ENCODE data around the gene MRPL19. TPM values are rescaled to one million over a fixed set of nuclear protein-coding genes. Genes with fewer than 3 reads are reported as not detected.

Gene MRPL19
- total RNA-seq, 1 experiment from 2014 or later: 119 TPM

DNA sequence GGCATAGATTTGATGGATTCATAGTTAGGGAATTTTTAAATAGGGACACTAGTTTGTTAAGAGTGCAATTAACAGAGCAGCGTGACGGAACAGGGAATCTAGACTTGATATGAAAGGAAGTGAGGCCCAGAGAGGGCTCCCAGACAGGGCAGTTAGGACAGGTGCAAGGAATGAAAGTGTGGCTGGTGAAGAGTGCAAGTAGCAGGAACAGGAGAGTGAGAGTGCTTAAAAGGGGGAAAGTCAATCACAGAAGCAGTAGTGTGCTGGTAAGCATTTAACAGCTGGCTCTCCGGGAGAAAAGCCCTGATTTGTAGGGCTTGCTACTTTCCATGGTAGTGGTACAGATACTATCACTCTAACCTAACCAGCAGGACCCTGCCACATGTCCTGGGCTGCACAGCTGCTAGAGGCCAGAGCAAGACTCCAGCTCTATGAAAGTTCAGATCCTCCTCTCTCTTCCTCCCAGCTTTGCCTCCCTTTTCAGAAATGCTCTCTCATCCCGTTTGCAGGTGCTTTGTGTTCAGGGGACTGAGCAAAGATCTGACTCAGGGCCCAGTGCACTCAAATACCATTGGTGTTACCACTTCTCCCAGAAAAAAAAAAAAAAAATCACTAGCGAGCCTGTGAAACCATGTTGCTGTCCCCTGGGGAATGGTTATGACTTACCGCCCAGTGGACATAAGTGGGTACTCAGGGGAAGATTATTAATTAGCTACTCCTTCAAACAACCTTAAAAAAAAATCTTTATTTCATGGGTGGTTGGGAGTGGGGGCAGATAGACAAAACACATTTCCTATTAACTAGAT lies 82.2 kb downstream of the MRPL19 start:
- DNase-seq (ENCODE audit: low read depth): no peak

DNA sequence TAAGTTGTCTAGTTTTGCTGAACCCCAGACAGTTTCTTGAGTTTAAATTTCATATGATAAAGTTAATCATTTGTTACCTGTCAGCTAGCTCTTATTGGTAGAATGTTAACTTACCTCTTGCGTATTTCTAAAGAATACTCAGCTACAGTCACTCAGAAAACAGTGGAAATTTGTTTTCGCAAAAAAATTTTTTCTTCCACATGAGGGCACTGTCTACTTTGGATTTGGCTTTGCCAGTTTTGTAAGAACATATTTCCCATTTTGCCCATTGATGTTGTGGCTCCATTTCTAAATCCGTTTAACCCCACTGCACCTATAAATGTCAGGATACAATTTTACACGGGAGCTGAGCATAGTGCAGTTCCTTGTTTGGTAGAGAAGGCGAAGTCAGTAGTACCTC lies 83.3 kb downstream of the MRPL19 start:
- DNase-seq (ENCODE audit: low read depth): no peak

GRCh38 chr2:75736276-75736675 lies 89.7 kb downstream of the MRPL19 start:
- no peak for DNase-seq (ENCODE audit: low read depth)

- DNase-seq (ENCODE audit: low read depth): no peak
Measured at GRCh38 chr2:75737961-75738360, 91.4 kb downstream of the MRPL19 start.

Small RNA genes lying within 50 kb of the gene (small RNA-seq; reads per million reads assigned to genes)
- 0.98 reads per million, percentile 73 among the genes with 10 or more reads in this experiment for gene RF00012

Other genes starting within 250 kb of the MRPL19 start
- gene EVA1A, start 85.8 kb upstream of the MRPL19 start, total RNA-seq (2014; rRNA removed; shearing (Covaris generic)): 142 and 177 TPM in 2 replicates
- gene GCFC2, start 64.1 kb downstream of the MRPL19 start, total RNA-seq (2014; rRNA removed; shearing (Covaris generic)): 19.8 and 25.0 TPM in 2 replicates